PC-9 (cell line): ENCODE measurements around the gene PRPH. TPM values are rescaled to one million over a fixed set of nuclear protein-coding genes. Genes with fewer than 3 reads are reported as not detected.
A peak's percentile ranks its signal among the peaks of the same experiment; 100 is the strongest.

Experiments
- BruUV-seq: library from RNA; stranded (reverse); fragments of 400-500 nt; replicated peaks from 2 replicates; lab custom pipeline; 2021; lab: Mats Ljungman, UMichigan
- CTCF ChIA-PET: fragments of 300-600 bp; sonication (Branson Sonifier 250); formaldehyde crosslinking; loops from one replicate; lab custom pipeline; 2022; ENCODE audit warnings: antibody characterized with exemption; lab: Charles Lee
- POLR2A ChIA-PET: fragments of 300-600 bp; sonication (Branson Sonifier 250); formaldehyde crosslinking; loops from one replicate; lab custom pipeline; 2022; ENCODE audit warnings: antibody characterized with exemption; ENCODE audit not compliant: unreplicated experiment; lab: Charles Lee
- DNase-seq, 2 experiments: peaks; one replicate each; pipeline versions ENCODE4 v3.0.0 to v3.0.0-alpha.2; 2015 to 2022; ENCODE audit warnings: mixed read lengths in 1 of 2
- H2AFZ ChIP-seq: fragments of 200-600 bp; sonication (generic); 2 replicates; pipeline ENCODE4 v1.8.1; 2017; ENCODE audit warnings: antibody characterized with exemption
- H3F3A ChIP-seq: fragments of 200-600 bp; sonication (generic); 2 replicates; pipeline ENCODE4 v1.8.1; 2017; ENCODE audit warnings: antibody characterized with exemption, mild to moderate bottlenecking, low read depth; ENCODE audit not compliant: insufficient read depth
- H3K27ac ChIP-seq: fragments of 200-600 bp; sonication (generic); 2 replicates; pipeline ENCODE4 v1.6.1; 2016; ENCODE audit warnings: mixed run types
- H3K27me3 ChIP-seq: fragments of 200-600 bp; sonication (generic); 2 replicates; pipeline ENCODE4 v1.6.1; 2016; ENCODE audit warnings: low read depth, mixed run types; ENCODE audit not compliant: insufficient read depth
- H3K36me3 ChIP-seq: fragments of 200-600 bp; sonication (generic); 2 replicates; pipeline ENCODE4 v1.6.1; 2016; ENCODE audit warnings: low read depth, mixed run types
- H3K4me1 ChIP-seq: fragments of 200-600 bp; sonication (generic); replicated peaks from 2 replicates; pipeline ENCODE4 v1.6.1; 2016; ENCODE audit warnings: mixed run types; ENCODE audit not compliant: insufficient read depth
- H3K4me2 ChIP-seq: fragments of 200-600 bp; sonication (generic); 2 replicates; pipeline ENCODE4 v1.6.1; 2017; ENCODE audit warnings: mixed run types
- H3K4me3 ChIP-seq: fragments of 200-600 bp; sonication (generic); 2 replicates; pipeline ENCODE4 v1.6.1; 2016; ENCODE audit warnings: mixed run types
- H3K79me2 ChIP-seq: fragments of 200-600 bp; sonication (generic); 2 replicates; pipeline ENCODE4 v1.6.1; 2017; ENCODE audit warnings: low read depth, mixed run types
- H3K9me2 ChIP-seq: fragments of 200-600 bp; sonication (generic); 2 replicates; pipeline ENCODE4 v1.8.1; 2017; ENCODE audit warnings: mild to moderate bottlenecking; ENCODE audit not compliant: insufficient read depth
- H3K9me3 ChIP-seq: fragments of 200-600 bp; sonication (generic); 2 replicates; pipeline ENCODE4 v1.8.1; 2016; ENCODE audit warnings: low read depth; ENCODE audit not compliant: insufficient read depth
- H4K20me1 ChIP-seq: fragments of 200-600 bp; sonication (generic); 2 replicates; pipeline ENCODE4 v1.8.1; 2017; ENCODE audit not compliant: insufficient read depth
- CTCF ChIP-seq: fragments of 200-600 bp; sonication (generic); conservative IDR thresholded peaks from 2 replicates; pipeline ENCODE4 v1.6.1; 2017; ENCODE audit warnings: mixed run types, antibody characterized with exemption, mild to moderate bottlenecking, moderate library complexity
- EZH2 ChIP-seq: fragments of 200-600 bp; sonication (generic); IDR thresholded peaks from 2 replicates; pipeline ENCODE4 v1.8.0; 2017; ENCODE audit warnings: antibody characterized with exemption, low read depth
- intact Hi-C: fragments of 100-400 bp; cut with micrococcal nuclease; formaldehyde crosslinking; loops from one replicate; pipeline ENCODE4 v1.10.0; 2022; ENCODE audit not compliant: unreplicated experiment
- total RNA-seq: library from RNA; stranded (reverse); gene quantifications from 2 replicates; pipeline ENCODE4 v1.2.3, GENCODE V29; 2021

Gene PRPH
- total RNA-seq, 1 experiment from 2014 or later, result 0.46 TPM

- peak within 1 kb of the TSS; percentile 71 for H2AFZ ChIP-seq
- H3K79me2 ChIP-seq, result no peaks in the 10 kb centered on the region
- H3K27me3 ChIP-seq, result peaks cover 45% of the 10 kb centered on the region
- DNase-seq, result peak in 1 of 2 experiments; percentile 31
- no peaks in the 10 kb centered on the region for H3K36me3 ChIP-seq
- no peak within 1 kb of the TSS for H3K27ac ChIP-seq
- no TSS peak for BruUV-seq
- peaks cover 28% of the 10 kb centered on the region for H3K4me1 ChIP-seq
- no peak for TF ChIP-seq CTCF
- peak; percentile 97; the same call in 1 of the 2 replicates for TF ChIP-seq EZH2
- no peaks in the 10 kb centered on the region for H3K9me2 ChIP-seq
- H4K20me1 ChIP-seq, result no peaks in the 10 kb centered on the region
- POLR2A ChIA-PET, result no interaction called here
- CTCF ChIA-PET, result interaction anchor here (0.5 to 2.2 kb wide), 10 partner anchors 7 to 597 kb away, joined by 3 to 16 read pairs (median 6); partner anchors contain the start of gene TROAP
- no peaks in the 10 kb centered on the region for H3K9me3 ChIP-seq
- intact Hi-C loops, result loop anchor here (2.0 to 5.0 kb wide), 2 partner anchors 58 to 276 kb away; partner anchors contain the start of gene PRPF40B
- peak within 1 kb of the TSS; percentile 62 for H3K4me3 ChIP-seq
- H3K4me2 ChIP-seq, result peak within 1 kb of the TSS; percentile 90
- H3F3A ChIP-seq, result peaks cover 4% of the 10 kb centered on the region; the same call in 1 of the 2 replicates
Measured at GRCh38 chr12:49346659-49347310, 51.8 kb downstream of the PRPH start, which contains the start of gene DNAJC22. TSS of gene DNAJC22 (plus strand) at chr12:49346888. CDS start at chr12:49348873, 1,985 bp downstream.

- ChIA-PET CTCF (interaction anchor here (0.6 to 2.2 kb wide), 14 partner anchors 8 to 494 kb away, joined by 3 to 11 read pairs (median 5); partner anchors contain the start of genes C1QL4, SPATS2, TROAP and TUBA1C), POLR2A (interaction anchor here (0.5 to 0.7 kb wide), 5 partner anchors 19 to 393 kb away, joined by 3 to 7 read pairs (median 4); no protein-coding TSS in a partner anchor)
- Histone ChIP-seq H3K27me3 (peaks cover 37% of the 10 kb centered on the region), H2AFZ (peak overlapping the region; percentile 71; the same call in 1 of the 2 replicates), H3K4me1 (peaks cover 28% of the 10 kb centered on the region), H3K9me3 (no peaks in the 10 kb centered on the region), H3K4me3 (peak overlapping the region; percentile 62), H3K4me2 (peak overlapping the region; percentile 90), H3F3A (no peaks in the 10 kb centered on the region), H4K20me1 (no peaks in the 10 kb centered on the region), H3K27ac (no peak overlapping the region), H3K36me3 (no peaks in the 10 kb centered on the region), H3K9me2 (no peaks in the 10 kb centered on the region), H3K79me2 (no peaks in the 10 kb centered on the region)
- peak in 1 of 2 experiments; percentile 88 for DNase-seq
- TF ChIP-seq CTCF, result peak; percentile 98
- no peak for TF ChIP-seq EZH2
- intact Hi-C loops, result loop anchor here (2.0 to 5.0 kb wide), 2 partner anchors 59 to 275 kb away; partner anchors contain the start of gene PRPF40B
- BruUV-seq, result no TSS peak
Measured at GRCh38 chr12:49347311-49348193, 52.6 kb downstream of the PRPH start.

Other genes with a start within 250 kb of the PRPH start
- 94.0 and 97.9 TPM in 2 replicates for gene KMT2D, start 234.4 kb upstream of the PRPH start, total RNA-seq
- 2.9 and 3.4 TPM in 2 replicates for gene RHEBL1, start 225.2 kb upstream of the PRPH start, total RNA-seq
- 0.13 and 0.28 TPM in 2 replicates for gene DHH, start 200.3 kb upstream of the PRPH start, total RNA-seq
- gene LMBR1L, start 184.3 kb upstream of the PRPH start, total RNA-seq, result 53.9 and 63.3 TPM in 2 replicates
- 930 and 1,061 TPM in 2 replicates for gene TUBA1B, start 163.8 kb upstream of the PRPH start, total RNA-seq
- 14.1 and 14.2 TPM in 2 replicates for gene TUBA1A, start 106.1 kb upstream of the PRPH start, total RNA-seq
- 449 and 490 TPM in 2 replicates for gene TUBA1C, start 30.1 kb upstream of the PRPH start, total RNA-seq
- 79.4 and 79.9 TPM in 2 replicates for gene TROAP, start 28.1 kb downstream of the PRPH start, total RNA-seq
- gene C1QL4, start 42.0 kb downstream of the PRPH start, total RNA-seq, result 0.18 and 0.22 TPM in 2 replicates
- gene DNAJC22, start 51.7 kb downstream of the PRPH start, total RNA-seq, result 3.7 and 4.7 TPM in 2 replicates
- 65.1 and 84.3 TPM in 2 replicates for gene SPATS2, start 72.3 kb downstream of the PRPH start, total RNA-seq
- not detected in 2 replicates for gene KCNH3, start 243.9 kb downstream of the PRPH start, total RNA-seq